OCI-LY7 (cell line): Measurements from ENCODE around the gene ACADM. TPM values are rescaled to one million over a fixed set of nuclear protein-coding genes. Genes with fewer than 3 reads are reported as not detected.
"Not testable (repeated sequence)": the region's sequence is repeated elsewhere in the genome, so short reads cannot be mapped to it uniquely, and the experiment has no call there.

Experiments
- BruUV-seq: library from RNA; stranded (reverse); fragments of 400-500 nt; replicated peaks from 2 replicates; lab custom pipeline; 2021; lab: Mats Ljungman, UMichigan
- CTCF ChIA-PET: fragments of 300-600 bp; sonication (Branson Sonifier 250); formaldehyde crosslinking; loops from one replicate; lab custom pipeline; 2022; ENCODE audit warnings: antibody characterized with exemption; ENCODE audit not compliant: unreplicated experiment; lab: Charles Lee
- POLR2A ChIA-PET: fragments of 300-600 bp; sonication (Branson Sonifier 250); formaldehyde crosslinking; loops from one replicate; lab custom pipeline; 2022; ENCODE audit warnings: antibody characterized with exemption; lab: Charles Lee
- DNase-seq: peaks from one replicate; pipeline ENCODE4 v3.0.0-alpha.2; 2015; ENCODE audit warnings: low spot score
- H2AFZ ChIP-seq: fragments of 200-600 bp; sonication (generic), shearing (Covaris generic); 2 replicates; pipeline ENCODE4 v1.6.1; 2014; ENCODE audit warnings: mild to moderate bottlenecking, antibody characterized with exemption, low read length, moderate library complexity
- H3K27ac ChIP-seq: fragments of 200-600 bp; sonication (generic); 2 replicates; pipeline ENCODE4 v1.5.1; 2014; ENCODE audit warnings: mixed run types, low read depth, mild to moderate bottlenecking, moderate library complexity, low read length, inconsistent platforms; ENCODE audit not compliant: poor library complexity, severe bottlenecking
- H3K36me3 ChIP-seq: fragments of 200-600 bp; sonication (generic); 2 replicates; pipeline ENCODE4 v1.6.1; 2014; ENCODE audit warnings: mild to moderate bottlenecking, antibody characterized with exemption, low read length, moderate library complexity, mixed read lengths; ENCODE audit not compliant: insufficient read depth
- H3K4me1 ChIP-seq: fragments of 200-600 bp; sonication (generic); 2 replicates; pipeline ENCODE4 v1.5.1; 2014; ENCODE audit warnings: mild to moderate bottlenecking, low read length; ENCODE audit not compliant: insufficient read depth, poor library complexity, severe bottlenecking
- H3K4me2 ChIP-seq: fragments of 200-600 bp; sonication (generic); 2 replicates; pipeline ENCODE4 v1.6.1; 2014; ENCODE audit warnings: mild to moderate bottlenecking, low read length
- H3K4me3 ChIP-seq: fragments of 200-600 bp; sonication (generic); 2 replicates; pipeline ENCODE4 v1.5.1; 2014; ENCODE audit warnings: mild to moderate bottlenecking, low read depth, low read length; ENCODE audit not compliant: poor library complexity, severe bottlenecking
- H3K79me2 ChIP-seq: fragments of 200-600 bp; sonication (generic); 2 replicates; pipeline ENCODE4 v1.6.1; 2016; ENCODE audit warnings: low read depth, mild to moderate bottlenecking, low read length, moderate library complexity, mixed read lengths; ENCODE audit not compliant: insufficient read depth
- H3K9me2 ChIP-seq: fragments of 200-600 bp; sonication (generic); 2 replicates; pipeline ENCODE4 v1.6.1; 2016; ENCODE audit warnings: mild to moderate bottlenecking, low read length, mixed read lengths; ENCODE audit not compliant: insufficient read depth
- H3K9me3 ChIP-seq: fragments of 200-600 bp; sonication (generic); 2 replicates; pipeline ENCODE4 v1.6.1; 2014; ENCODE audit warnings: mild to moderate bottlenecking, mixed run types, low read length, mixed read lengths
- H4K20me1 ChIP-seq: fragments of 200-600 bp; sonication (generic); 2 replicates; pipeline ENCODE4 v1.6.1; 2014; ENCODE audit warnings: mild to moderate bottlenecking, antibody characterized with exemption, low read length, moderate library complexity, mixed read lengths; ENCODE audit not compliant: insufficient read depth
- EZH2phosphoT487 ChIP-seq: fragments of 200-600 bp; sonication (generic); IDR thresholded peaks from 2 replicates; pipeline ENCODE4 v1.6.1; 2018; ENCODE audit warnings: low read depth, borderline replicate concordance, mild to moderate bottlenecking, mixed run types, antibody characterized with exemption, low read length, moderate library complexity, mixed read lengths
- intact Hi-C: fragments of 100-400 bp; cut with micrococcal nuclease; formaldehyde crosslinking; loops from one replicate; pipeline ENCODE4 v1.10.0; 2022; ENCODE audit not compliant: unreplicated experiment
- total RNA-seq, 2 experiments: library from RNA; depleted of rRNA in 1 of 2; stranded (reverse); fragments of >200 nt in 1 of 2; shearing (Covaris generic) in 1 of 2; gene quantifications; 2 replicates each; pipeline ENCODE4 v1.2.3, GENCODE V29; 2014 to 2022
- TF ChIP-seq, protein P1 (sequence below): fragments of 200-600 bp; sonication (generic); conservative IDR thresholded peaks from 2 replicates; pipeline ENCODE4 v1.5.1; 2014; ENCODE audit warnings: mild to moderate bottlenecking, antibody characterized with exemption, low read length, moderate library complexity, mixed read lengths

Gene ACADM
- total RNA-seq, 2 experiments from 2014 or later = 137 to 248 TPM

DNA sequence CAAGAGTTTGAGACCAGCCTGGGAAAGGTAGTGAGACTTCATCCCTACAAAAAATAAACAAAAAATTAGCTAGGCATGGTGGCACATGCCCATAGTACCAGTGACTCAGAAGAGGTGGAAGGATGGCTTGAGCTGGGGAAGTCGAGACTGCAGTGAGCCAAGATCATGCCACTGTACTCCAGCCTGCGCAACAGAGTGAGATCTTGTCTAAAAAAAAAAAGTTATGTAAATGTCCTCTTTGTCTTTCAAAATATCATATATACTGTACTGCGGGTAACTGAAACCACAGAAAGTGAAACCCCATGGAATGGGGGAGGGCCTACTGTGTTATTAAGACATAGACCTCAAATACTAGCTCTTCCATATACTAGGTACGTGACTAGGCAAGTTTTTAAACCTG, 20.8 kb downstream of the ACADM start:
- H3K4me3 ChIP-seq = no peak overlapping the region
- no peaks in the 10 kb centered on the region for H3K9me2 ChIP-seq
- no peaks in the 10 kb centered on the region for H3K4me1 ChIP-seq
- H3K4me2 ChIP-seq = no peak overlapping the region
- CTCF ChIA-PET = no interaction called here
- no peak overlapping the region for H2AFZ ChIP-seq
- no peak for DNase-seq
- peaks cover 96% of the 10 kb centered on the region for H3K36me3 ChIP-seq
- no peaks in the 10 kb centered on the region for H3K9me3 ChIP-seq
- H3K27ac ChIP-seq = no peak overlapping the region
- intact Hi-C loops = no loop called here
- POLR2A ChIA-PET = interaction anchor here (0.9 to 1.4 kb wide), 6 partner anchors 10 to 24 kb away, joined by 3 to 6 read pairs (median 4); no protein-coding TSS in a partner anchor
- TF ChIP-seq, protein P1, sequence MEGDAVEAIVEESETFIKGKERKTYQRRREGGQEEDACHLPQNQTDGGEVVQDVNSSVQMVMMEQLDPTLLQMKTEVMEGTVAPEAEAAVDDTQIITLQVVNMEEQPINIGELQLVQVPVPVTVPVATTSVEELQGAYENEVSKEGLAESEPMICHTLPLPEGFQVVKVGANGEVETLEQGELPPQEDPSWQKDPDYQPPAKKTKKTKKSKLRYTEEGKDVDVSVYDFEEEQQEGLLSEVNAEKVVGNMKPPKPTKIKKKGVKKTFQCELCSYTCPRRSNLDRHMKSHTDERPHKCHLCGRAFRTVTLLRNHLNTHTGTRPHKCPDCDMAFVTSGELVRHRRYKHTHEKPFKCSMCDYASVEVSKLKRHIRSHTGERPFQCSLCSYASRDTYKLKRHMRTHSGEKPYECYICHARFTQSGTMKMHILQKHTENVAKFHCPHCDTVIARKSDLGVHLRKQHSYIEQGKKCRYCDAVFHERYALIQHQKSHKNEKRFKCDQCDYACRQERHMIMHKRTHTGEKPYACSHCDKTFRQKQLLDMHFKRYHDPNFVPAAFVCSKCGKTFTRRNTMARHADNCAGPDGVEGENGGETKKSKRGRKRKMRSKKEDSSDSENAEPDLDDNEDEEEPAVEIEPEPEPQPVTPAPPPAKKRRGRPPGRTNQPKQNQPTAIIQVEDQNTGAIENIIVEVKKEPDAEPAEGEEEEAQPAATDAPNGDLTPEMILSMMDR = no peak
- TF ChIP-seq EZH2phosphoT487 = no peak
- TSS peak; percentile 4 for BruUV-seq
- no peaks in the 10 kb centered on the region for H4K20me1 ChIP-seq
- peaks cover 6% of the 10 kb centered on the region; the same call in 1 of the 2 replicates for H3K79me2 ChIP-seq

DNA sequence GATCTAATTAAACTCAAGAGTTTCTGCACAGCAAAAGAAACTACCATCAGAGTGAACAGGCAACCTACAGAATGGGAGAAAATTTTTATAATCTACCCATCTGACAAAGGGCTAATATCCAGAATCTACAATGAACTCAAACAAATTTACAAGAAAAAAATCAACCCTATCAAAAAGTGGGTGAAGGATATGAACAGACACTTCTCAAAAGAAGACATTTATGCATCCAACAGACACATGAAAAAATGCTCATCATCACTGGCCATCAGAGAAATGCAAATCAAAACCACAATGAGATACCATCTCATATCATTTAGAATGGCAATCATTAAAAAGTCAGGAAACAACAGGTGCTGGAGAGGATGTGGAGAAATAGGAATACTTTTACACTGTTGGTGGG, 32.7 kb downstream of the ACADM start:
- H3K4me2 ChIP-seq, H3K4me1 ChIP-seq, intact Hi-C loops, H3K9me3 ChIP-seq, H3K27ac ChIP-seq, DNase-seq, POLR2A ChIA-PET, CTCF ChIA-PET, H3K4me3 ChIP-seq, H3K9me2 ChIP-seq, H2AFZ ChIP-seq, H3K79me2 ChIP-seq, H4K20me1 ChIP-seq, BruUV-seq: not testable (repeated sequence)
- H3K36me3 ChIP-seq = peaks cover 83% of the 10 kb centered on the region

DNA sequence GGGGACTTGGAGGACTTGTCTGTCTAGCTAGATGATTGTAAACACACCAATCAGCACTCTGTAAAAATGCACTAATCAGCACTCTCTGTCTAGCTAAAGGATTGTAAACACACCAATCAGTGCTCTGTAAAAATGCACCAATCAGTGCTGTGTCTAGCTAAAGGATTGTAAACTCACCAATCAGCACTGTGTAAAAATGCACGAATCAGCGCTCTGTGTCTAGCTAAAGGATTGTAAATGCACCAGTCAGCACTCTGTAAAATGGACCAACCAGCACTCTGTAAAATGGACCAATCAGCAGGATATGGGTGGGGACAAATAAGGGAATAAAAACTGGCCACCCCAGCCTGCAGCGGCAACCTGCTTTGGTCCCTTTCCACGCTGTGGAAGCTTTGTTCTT, 34.0 kb downstream of the ACADM start:
- H3K79me2 ChIP-seq, BruUV-seq, H4K20me1 ChIP-seq, H3K27ac ChIP-seq, POLR2A ChIA-PET, H2AFZ ChIP-seq, H3K4me1 ChIP-seq, H3K4me2 ChIP-seq, intact Hi-C loops, DNase-seq, CTCF ChIA-PET, H3K9me3 ChIP-seq, H3K4me3 ChIP-seq, H3K9me2 ChIP-seq: not testable (repeated sequence)
- peaks cover 83% of the 10 kb centered on the region for H3K36me3 ChIP-seq
